HEK293 (cell line): ENCODE results near the gene TACC2.

Experiments
- CTCF ChIA-PET: fragments of 350-600 bp; formaldehyde crosslinking; extraction: SDS; loops from one replicate; lab custom pipeline; 2021; ENCODE audit warnings: antibody characterized with exemption; lab: Yijun Ruan, JAX
- POLR2A ChIA-PET: fragments of 300-600 bp; formaldehyde crosslinking; extraction: SDS; loops from one replicate; lab custom pipeline; 2020; ENCODE audit warnings: antibody characterized with exemption, inconsistent platforms; lab: Yijun Ruan, JAX
- H3K27ac ChIP-seq: fragments of 200-500 bp; sonication (Bioruptor generic); 2 replicates; pipeline ENCODE4 v1.5.1; 2014; ENCODE audit warnings: low read depth, low read length, control low read depth, inconsistent platforms; ENCODE audit errors: extremely low read depth
- H3K36me3 ChIP-seq, 2 experiments: fragments of 200-500 bp in 1 of 2; sonication (Bioruptor generic) in 1 of 2; 1 replicate in 1 of 2; 2 replicates in 1 of 2; pipeline ENCODE4 v1.5.1; 2014 to 2017; ENCODE audit warnings: inconsistent platforms in 2 of 2, low read length in 2 of 2; ENCODE audit not compliant: control insufficient read depth in 2 of 2, insufficient read depth in 1 of 2
- H3K4me1 ChIP-seq: fragments of 200-500 bp; sonication (Bioruptor generic); 2 replicates; pipeline ENCODE4 v1.5.1; 2014; ENCODE audit warnings: mild to moderate bottlenecking, low read length, inconsistent platforms; ENCODE audit not compliant: control insufficient read depth, insufficient read depth
- H3K4me3 ChIP-seq: 2 replicates; pipeline ENCODE4 v1.5.1; 2011; ENCODE audit warnings: low read depth, mild to moderate bottlenecking, control low read depth, low read length, moderate library complexity
- H3K9me3 ChIP-seq: fragments of 200-500 bp; sonication (Bioruptor generic); 2 replicates; pipeline ENCODE4 v1.5.1; 2014; ENCODE audit warnings: low read depth, low read length, inconsistent platforms; ENCODE audit not compliant: control insufficient read depth, insufficient read depth
- KLF10 ChIP-seq: fragments of 450-650 bp; IDR thresholded peaks from 2 replicates; pipeline ENCODE4 v1.5.1; 2018; ENCODE audit warnings: missing biosample characterization, mild to moderate bottlenecking, missing genetic modification characterization
- OSR2 ChIP-seq: fragments of 450-650 bp; formaldehyde crosslinking; IDR thresholded peaks from 2 replicates; pipeline ENCODE4 v1.5.1; 2016; ENCODE audit warnings: missing biosample characterization, missing genetic modification characterization
- PRDM1 ChIP-seq: fragments of 450-650 bp; formaldehyde crosslinking; IDR thresholded peaks from 2 replicates; pipeline ENCODE4; 2016; ENCODE audit warnings: missing biosample characterization, missing genetic modification characterization
- RBAK ChIP-seq: fragments of 450-650 bp; formaldehyde crosslinking; IDR thresholded peaks from 2 replicates; pipeline ENCODE4 v1.5.1; 2016; ENCODE audit warnings: missing biosample characterization, missing genetic modification characterization
- SP7 ChIP-seq: fragments of 450-650 bp; formaldehyde crosslinking; IDR thresholded peaks from 2 replicates; pipeline ENCODE4 v1.5.1; 2016; ENCODE audit warnings: missing biosample characterization, missing genetic modification characterization
- ZFP3 ChIP-seq: fragments of 450-650 bp; formaldehyde crosslinking; IDR thresholded peaks from 2 replicates; pipeline ENCODE4 v1.5.1; 2016; ENCODE audit warnings: low read depth, missing biosample characterization, missing genetic modification characterization
- ZNF394 ChIP-seq: fragments of 450-650 bp; formaldehyde crosslinking; IDR thresholded peaks from 2 replicates; pipeline ENCODE4 v1.5.1; 2016; ENCODE audit warnings: missing biosample characterization, missing genetic modification characterization, mild to moderate bottlenecking, moderate library complexity, borderline replicate concordance
- ZNF433 ChIP-seq: fragments of 450-650 bp; formaldehyde crosslinking; IDR thresholded peaks from 2 replicates; pipeline ENCODE4 v1.5.1; 2016; ENCODE audit warnings: missing biosample characterization, missing genetic modification characterization, low read depth
- ZNF473 ChIP-seq: fragments of 450-650 bp; formaldehyde crosslinking; IDR thresholded peaks from 2 replicates; pipeline ENCODE4 v1.5.1; 2017; ENCODE audit warnings: missing biosample characterization, missing genetic modification characterization
- ZNF544 ChIP-seq: fragments of 450-650 bp; formaldehyde crosslinking; IDR thresholded peaks from 2 replicates; pipeline ENCODE4 v1.5.0; 2017; ENCODE audit warnings: missing biosample characterization, missing genetic modification characterization
- ZNF560 ChIP-seq: fragments of 450-650 bp; formaldehyde crosslinking; IDR thresholded peaks from 2 replicates; pipeline ENCODE4 v1.5.1; 2017; ENCODE audit warnings: missing biosample characterization, missing genetic modification characterization, borderline replicate concordance
- ZNF585B ChIP-seq: fragments of 450-650 bp; formaldehyde crosslinking; IDR thresholded peaks from 2 replicates; pipeline ENCODE4 v1.5.1; 2016; ENCODE audit warnings: missing biosample characterization, missing genetic modification characterization
- ZNF624 ChIP-seq: fragments of 450-650 bp; formaldehyde crosslinking; IDR thresholded peaks from 2 replicates; pipeline ENCODE4 v1.5.1; 2017; ENCODE audit warnings: missing biosample characterization, missing genetic modification characterization
- TF ChIP-seq, protein P1 (sequence below): fragments of 450-650 bp; formaldehyde crosslinking; IDR thresholded peaks from 2 replicates; pipeline ENCODE4 v1.5.1; 2017; ENCODE audit warnings: missing biosample characterization, missing genetic modification characterization
- TF ChIP-seq, protein P2 (sequence below): fragments of 450-650 bp; formaldehyde crosslinking; IDR thresholded peaks from 2 replicates; pipeline ENCODE4 v1.5.1; 2016; ENCODE audit warnings: missing biosample characterization, missing genetic modification characterization, borderline replicate concordance
- TF ChIP-seq, protein P3 (sequence below): fragments of 450-650 bp; formaldehyde crosslinking; IDR thresholded peaks from 2 replicates; pipeline ENCODE4; 2016; ENCODE audit warnings: missing biosample characterization, missing genetic modification characterization

The TACC2 gene

DNA sequence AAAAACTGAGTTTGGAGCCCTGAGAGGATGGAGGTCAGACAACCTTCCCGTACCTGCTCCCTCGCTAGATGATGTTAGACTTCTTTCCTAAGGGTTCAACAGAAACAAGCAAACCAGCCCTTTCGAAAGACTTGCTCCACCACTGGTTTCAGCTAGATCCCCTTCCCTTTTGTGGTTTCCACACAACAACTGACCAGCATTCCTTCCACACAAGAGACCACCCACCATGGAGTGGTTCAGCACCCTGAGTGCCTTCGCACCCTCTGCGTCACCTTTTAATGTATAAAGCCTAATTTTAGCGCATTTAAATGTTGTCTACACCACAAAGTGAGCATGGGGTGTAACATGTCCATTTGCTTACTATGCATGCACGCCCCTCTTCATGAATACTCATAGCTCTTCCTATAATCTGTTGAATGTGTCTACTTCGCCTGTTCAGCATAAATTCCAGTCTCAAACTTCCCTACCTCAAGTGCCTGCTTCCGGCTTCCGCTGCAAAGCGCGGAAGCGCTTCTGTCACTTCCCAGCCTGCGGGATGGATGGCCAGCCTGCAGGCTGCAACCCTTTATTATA, 69.0 kb downstream of the TACC2 start:
- Histone ChIP-seq H3K9me3 (no peaks in the 10 kb centered on the region), H3K27ac (no peak overlapping the region), H3K4me1 (peaks cover 8% of the 10 kb centered on the region; the same call in 1 of the 2 replicates), H3K36me3 (no peaks in the 10 kb centered on the region), H3K4me3 (no peak overlapping the region)
- TF ChIP-seq RBAK (tag by site-specific recombination), result no peak
- TF ChIP-seq ZNF585B (tag by site-specific recombination), result no peak
- no peak for TF ChIP-seq ZNF394
- TF ChIP-seq SP7 (tag by site-specific recombination), result no peak
- TF ChIP-seq, protein P1, sequence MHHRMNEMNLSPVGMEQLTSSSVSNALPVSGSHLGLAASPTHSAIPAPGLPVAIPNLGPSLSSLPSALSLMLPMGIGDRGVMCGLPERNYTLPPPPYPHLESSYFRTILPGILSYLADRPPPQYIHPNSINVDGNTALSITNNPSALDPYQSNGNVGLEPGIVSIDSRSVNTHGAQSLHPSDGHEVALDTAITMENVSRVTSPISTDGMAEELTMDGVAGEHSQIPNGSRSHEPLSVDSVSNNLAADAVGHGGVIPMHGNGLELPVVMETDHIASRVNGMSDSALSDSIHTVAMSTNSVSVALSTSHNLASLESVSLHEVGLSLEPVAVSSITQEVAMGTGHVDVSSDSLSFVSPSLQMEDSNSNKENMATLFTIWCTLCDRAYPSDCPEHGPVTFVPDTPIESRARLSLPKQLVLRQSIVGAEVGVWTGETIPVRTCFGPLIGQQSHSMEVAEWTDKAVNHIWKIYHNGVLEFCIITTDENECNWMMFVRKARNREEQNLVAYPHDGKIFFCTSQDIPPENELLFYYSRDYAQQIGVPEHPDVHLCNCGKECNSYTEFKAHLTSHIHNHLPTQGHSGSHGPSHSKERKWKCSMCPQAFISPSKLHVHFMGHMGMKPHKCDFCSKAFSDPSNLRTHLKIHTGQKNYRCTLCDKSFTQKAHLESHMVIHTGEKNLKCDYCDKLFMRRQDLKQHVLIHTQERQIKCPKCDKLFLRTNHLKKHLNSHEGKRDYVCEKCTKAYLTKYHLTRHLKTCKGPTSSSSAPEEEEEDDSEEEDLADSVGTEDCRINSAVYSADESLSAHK (tag by site-specific recombination), result no peak
- no peak for TF ChIP-seq ZNF473
- no peak for TF ChIP-seq OSR2 (tag by site-specific recombination)
- no peak for TF ChIP-seq KLF10 (tag by site-specific recombination)
- ChIA-PET POLR2A (interaction anchor here (0.7 kb wide), 1 partner anchor 69 kb away, joined by 7 read pairs; no protein-coding TSS in a partner anchor), CTCF (interaction anchor here (0.5 to 4.6 kb wide), 2 partner anchors 84 to 122 kb away, joined by 3 to 30 read pairs; no protein-coding TSS in a partner anchor)

DNA sequence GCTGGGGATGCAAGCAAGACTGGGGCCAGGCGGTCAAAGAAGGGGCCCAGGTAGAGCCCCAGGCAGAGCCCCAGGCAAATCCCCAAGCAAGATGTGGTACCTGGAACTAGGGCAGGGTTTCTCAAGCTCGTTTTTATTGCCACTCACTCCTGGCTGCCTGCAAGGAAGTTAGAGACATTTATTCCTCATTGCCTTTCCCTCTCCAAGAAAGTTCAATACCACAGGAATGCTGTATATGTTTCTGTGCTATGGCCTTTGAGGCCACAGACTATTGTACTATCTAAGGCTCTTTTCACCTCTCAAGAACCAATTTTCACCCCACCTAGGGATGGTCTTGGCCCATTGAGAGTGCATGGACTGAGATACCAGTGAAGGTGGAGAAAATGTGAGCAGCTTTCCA, 71.3 kb downstream of the TACC2 start:
- Histone ChIP-seq H3K27ac (no peak overlapping the region), H3K4me3 (no peak overlapping the region), H3K9me3 (no peaks in the 10 kb centered on the region), H3K4me1 (peaks cover 11% of the 10 kb centered on the region; the same call in 1 of the 2 replicates), H3K36me3 (no peaks in the 10 kb centered on the region)
- ChIA-PET CTCF (interaction anchor here (0.6 to 1.3 kb wide), 3 partner anchors 8 to 447 kb away, joined by 3 to 4 read pairs (median 4); no protein-coding TSS in a partner anchor), POLR2A (no interaction called here)
- no peak for TF ChIP-seq ZNF544
- TF ChIP-seq ZNF624 (tag by site-specific recombination), result no peak
- no peak for TF ChIP-seq ZFP3
- TF ChIP-seq ZNF433, result no peak
- TF ChIP-seq ZNF560 (tag by site-specific recombination), result no peak
- TF ChIP-seq, protein P2, sequence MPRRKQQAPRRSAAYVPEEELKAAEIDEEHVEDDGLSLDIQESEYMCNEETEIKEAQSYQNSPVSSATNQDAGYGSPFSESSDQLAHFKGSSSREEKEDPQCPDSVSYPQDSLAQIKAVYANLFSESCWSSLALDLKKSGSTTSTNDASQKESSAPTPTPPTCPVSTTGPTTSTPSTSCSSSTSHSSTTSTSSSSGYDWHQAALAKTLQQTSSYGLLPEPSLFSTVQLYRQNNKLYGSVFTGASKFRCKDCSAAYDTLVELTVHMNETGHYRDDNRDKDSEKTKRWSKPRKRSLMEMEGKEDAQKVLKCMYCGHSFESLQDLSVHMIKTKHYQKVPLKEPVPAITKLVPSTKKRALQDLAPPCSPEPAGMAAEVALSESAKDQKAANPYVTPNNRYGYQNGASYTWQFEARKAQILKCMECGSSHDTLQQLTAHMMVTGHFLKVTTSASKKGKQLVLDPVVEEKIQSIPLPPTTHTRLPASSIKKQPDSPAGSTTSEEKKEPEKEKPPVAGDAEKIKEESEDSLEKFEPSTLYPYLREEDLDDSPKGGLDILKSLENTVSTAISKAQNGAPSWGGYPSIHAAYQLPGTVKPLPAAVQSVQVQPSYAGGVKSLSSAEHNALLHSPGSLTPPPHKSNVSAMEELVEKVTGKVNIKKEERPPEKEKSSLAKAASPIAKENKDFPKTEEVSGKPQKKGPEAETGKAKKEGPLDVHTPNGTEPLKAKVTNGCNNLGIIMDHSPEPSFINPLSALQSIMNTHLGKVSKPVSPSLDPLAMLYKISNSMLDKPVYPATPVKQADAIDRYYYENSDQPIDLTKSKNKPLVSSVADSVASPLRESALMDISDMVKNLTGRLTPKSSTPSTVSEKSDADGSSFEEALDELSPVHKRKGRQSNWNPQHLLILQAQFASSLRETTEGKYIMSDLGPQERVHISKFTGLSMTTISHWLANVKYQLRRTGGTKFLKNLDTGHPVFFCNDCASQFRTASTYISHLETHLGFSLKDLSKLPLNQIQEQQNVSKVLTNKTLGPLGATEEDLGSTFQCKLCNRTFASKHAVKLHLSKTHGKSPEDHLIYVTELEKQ (tag by site-specific recombination), result no peak
- TF ChIP-seq, protein P3, sequence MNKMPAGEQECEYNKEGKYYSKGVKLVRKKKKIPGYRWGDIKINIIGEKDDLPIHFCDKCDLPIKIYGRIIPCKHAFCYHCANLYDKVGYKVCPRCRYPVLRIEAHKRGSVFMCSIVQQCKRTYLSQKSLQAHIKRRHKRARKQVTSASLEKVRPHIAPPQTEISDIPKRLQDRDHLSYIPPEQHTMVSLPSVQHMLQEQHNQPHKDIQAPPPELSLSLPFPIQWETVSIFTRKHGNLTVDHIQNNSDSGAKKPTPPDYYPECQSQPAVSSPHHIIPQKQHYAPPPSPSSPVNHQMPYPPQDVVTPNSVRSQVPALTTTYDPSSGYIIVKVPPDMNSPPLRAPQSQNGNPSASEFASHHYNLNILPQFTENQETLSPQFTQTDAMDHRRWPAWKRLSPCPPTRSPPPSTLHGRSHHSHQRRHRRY (tag by site-specific recombination), result no peak
- TF ChIP-seq PRDM1 (tag by site-specific recombination), result peak; percentile 68
